Fibroblast of lung (primary cell): ENCODE measurements around the gene GCLM. TPM values are rescaled to one million over a fixed set of nuclear protein-coding genes. Genes with fewer than 3 reads are reported as not detected.
"Not testable (repeated sequence)": the region's sequence is repeated elsewhere in the genome, so short reads cannot be mapped to it uniquely, and the experiment has no call there.

Experiments used
- DNase-seq, 2 donors: peaks; one replicate each; pipeline versions ENCODE4 v3.0.0 to v3.0.0-alpha.2; 2010; ENCODE audit warnings: low read depth in 2 of 2
- H2AFZ ChIP-seq: 2 replicates; pipeline ENCODE4 v1.5.1; 2012; ENCODE audit warnings: low read length, control low read depth, inconsistent platforms
- H3K27ac ChIP-seq: 2 replicates; pipeline ENCODE4 v1.5.1; 2011; ENCODE audit warnings: low read length, control low read depth; ENCODE audit not compliant: insufficient read depth
- H3K27me3 ChIP-seq: 2 replicates; pipeline ENCODE4 v1.5.1; 2011; ENCODE audit warnings: mild to moderate bottlenecking, low read length; ENCODE audit not compliant: control insufficient read depth, insufficient read depth
- H3K36me3 ChIP-seq: 2 replicates; pipeline ENCODE4 v1.5.1; 2011; ENCODE audit warnings: low read length; ENCODE audit not compliant: control insufficient read depth, insufficient read depth
- H3K4me1 ChIP-seq: 2 replicates; pipeline ENCODE4 v1.5.1; 2011; ENCODE audit warnings: low read length; ENCODE audit not compliant: control insufficient read depth, insufficient read depth; ENCODE audit errors: extremely low read depth
- H3K4me2 ChIP-seq: 2 replicates; pipeline ENCODE4 v1.5.1; 2011; ENCODE audit warnings: low read length, control low read depth; ENCODE audit not compliant: insufficient read depth; ENCODE audit errors: extremely low read depth
- H3K4me3 ChIP-seq, 4 experiments: fragments of 200-600 bp in 1 of 4; sonication (generic) in 1 of 4; replicated peaks in 1 of 4; 2 replicates each; pipeline ENCODE4 v1.5.1; 2011 to 2016; ENCODE audit warnings: low read length in 4 of 4, low read depth in 3 of 4, mild to moderate bottlenecking in 3 of 4, control low read depth in 2 of 4, inconsistent platforms in 1 of 4, mixed read lengths in 1 of 4; ENCODE audit not compliant: insufficient read depth in 1 of 4; ENCODE audit errors: control extremely low read depth in 1 of 4
- H3K79me2 ChIP-seq: 2 replicates; pipeline ENCODE4 v1.5.1; 2012; ENCODE audit warnings: mild to moderate bottlenecking, low read length, inconsistent platforms; ENCODE audit not compliant: control insufficient read depth, insufficient read depth
- H3K9ac ChIP-seq: 2 replicates; pipeline ENCODE4 v1.5.1; 2011; ENCODE audit warnings: mild to moderate bottlenecking, low read length, control low read depth; ENCODE audit not compliant: insufficient read depth
- H3K9me3 ChIP-seq: 2 replicates; pipeline ENCODE4 v1.5.1; 2012; ENCODE audit warnings: low read depth, low read length; ENCODE audit not compliant: control insufficient read depth, insufficient read depth
- H4K20me1 ChIP-seq: 2 replicates; pipeline ENCODE4 v1.5.1; 2011; ENCODE audit warnings: low read length; ENCODE audit not compliant: control insufficient read depth, insufficient read depth; ENCODE audit errors: extremely low read depth
- CTCF ChIP-seq, 2 donors: IDR thresholded peaks in 1 of 2; conservative IDR thresholded peaks in 1 of 2; 1 replicate in 1 of 2; 2 replicates in 1 of 2; pipeline ENCODE4 v1.5.1; 2011 to 2012; ENCODE audit warnings: low read length in 2 of 2, control low read depth in 1 of 2, inconsistent platforms in 1 of 2, low read depth in 1 of 2, mild to moderate bottlenecking in 1 of 2
- EZH2 ChIP-seq: IDR thresholded peaks from 2 replicates; pipeline ENCODE4 v1.5.1; 2012; ENCODE audit warnings: low read length, control low read depth, mild to moderate bottlenecking; ENCODE audit errors: missing control alignments
- polyA plus RNA-seq, 2 donors: library from polyadenylated mRNA; depleted of rRNA in 1 of 2; stranded (reverse) in 1 of 2; unstranded in 1 of 2; fragments of >200 nt; gene quantifications; 2 replicates each; pipeline ENCODE4 v1.2.1, GENCODE V29; 2011 to 2012; ENCODE audit warnings: missing spikeins in 1 of 2
- total RNA-seq: library from RNA; depleted of rRNA; stranded (reverse); fragments of >200 nt; gene quantifications from 2 replicates; pipeline ENCODE4 v1.2.1, GENCODE V29; 2014

Gene GCLM
- total and polyA plus RNA-seq, 2 donors (not counting 1 experiment from before 2014, with no cell fraction given), result 28.6 to 45.4 TPM

DNA sequence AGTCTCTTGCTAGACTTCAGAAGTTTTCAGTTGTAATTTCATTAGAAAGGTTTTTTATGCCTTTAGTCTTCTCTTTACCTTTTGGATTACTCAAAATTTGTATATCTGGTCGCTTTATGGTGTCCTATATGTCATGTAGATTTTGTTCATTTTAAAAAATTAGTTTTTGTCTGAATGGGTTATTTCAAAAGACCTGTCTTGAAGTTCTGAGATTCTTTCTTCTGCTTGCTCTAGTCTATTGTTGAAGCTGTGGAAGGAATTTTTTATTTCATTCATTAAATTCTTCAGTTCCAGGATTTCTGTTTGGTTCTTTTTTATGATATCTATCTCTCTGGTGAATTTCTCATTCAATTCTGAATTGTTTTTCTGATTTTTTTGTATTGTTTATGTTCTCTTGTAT, 46.5 kb upstream of the GCLM start:
- no peak overlapping the region for H3K27ac ChIP-seq
- no peaks in the 10 kb centered on the region for H4K20me1 ChIP-seq
- H2AFZ ChIP-seq, result no peak overlapping the region
- no peak overlapping the region for H3K4me3 ChIP-seq
- H3K4me1 ChIP-seq, result no peaks in the 10 kb centered on the region
- H3K4me2 ChIP-seq, result no peak overlapping the region
- no peaks in the 10 kb centered on the region for H3K79me2 ChIP-seq
- H3K36me3 ChIP-seq, result no peaks in the 10 kb centered on the region
- H3K9ac ChIP-seq, result no peak overlapping the region
- no peaks in the 10 kb centered on the region for H3K9me3 ChIP-seq
- TF ChIP-seq EZH2 (no peak), CTCF (conservative IDR thresholded peaks at IDR 0.05 in 1 of 2, IDR thresholded peaks at IDR 0.05 in 1 of 2; ENCODE audit: low read depth in 1 of 2, low read length in 2 of 2) (no peak)
- no peaks in the 10 kb centered on the region for H3K27me3 ChIP-seq
- DNase-seq, result no peak

DNA sequence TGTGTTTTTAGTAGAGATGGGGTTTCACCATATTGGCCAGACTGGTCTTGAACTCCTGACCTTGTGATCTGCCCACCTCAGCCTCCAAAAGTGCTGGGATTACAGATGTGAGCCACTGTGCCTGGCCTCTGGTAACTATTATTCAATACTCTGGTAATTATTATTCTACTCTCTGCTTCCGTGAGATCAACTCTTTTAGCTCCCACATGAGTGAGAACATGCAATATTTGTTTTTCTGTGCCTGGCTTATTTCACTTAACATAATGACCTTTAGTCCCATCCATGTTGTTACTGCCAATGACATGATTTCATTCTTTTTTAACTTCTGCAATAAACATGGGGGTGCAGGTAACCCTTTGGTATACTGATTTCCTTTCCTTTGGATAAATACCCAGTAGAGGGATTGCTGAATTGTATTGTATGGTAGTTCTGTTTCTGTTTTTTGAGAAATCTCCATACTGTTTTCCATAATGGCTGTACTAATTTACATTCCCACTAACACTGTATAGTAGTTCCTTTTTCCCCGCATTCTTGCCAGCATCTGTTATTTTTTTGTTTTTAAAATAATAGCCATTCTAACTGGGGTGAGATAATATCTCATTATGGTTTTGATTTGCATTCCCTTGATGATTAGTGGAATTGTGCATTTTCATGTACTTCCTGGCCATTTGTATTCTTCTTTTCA, 37.9 kb upstream of the GCLM start:
- H3K4me1 ChIP-seq, H3K9ac ChIP-seq, H3K9me3 ChIP-seq, H4K20me1 ChIP-seq, DNase-seq, H3K4me2 ChIP-seq, H2AFZ ChIP-seq, H3K27ac ChIP-seq, H3K79me2 ChIP-seq, H3K4me3 ChIP-seq, H3K36me3 ChIP-seq, H3K27me3 ChIP-seq: not testable (repeated sequence)

DNA sequence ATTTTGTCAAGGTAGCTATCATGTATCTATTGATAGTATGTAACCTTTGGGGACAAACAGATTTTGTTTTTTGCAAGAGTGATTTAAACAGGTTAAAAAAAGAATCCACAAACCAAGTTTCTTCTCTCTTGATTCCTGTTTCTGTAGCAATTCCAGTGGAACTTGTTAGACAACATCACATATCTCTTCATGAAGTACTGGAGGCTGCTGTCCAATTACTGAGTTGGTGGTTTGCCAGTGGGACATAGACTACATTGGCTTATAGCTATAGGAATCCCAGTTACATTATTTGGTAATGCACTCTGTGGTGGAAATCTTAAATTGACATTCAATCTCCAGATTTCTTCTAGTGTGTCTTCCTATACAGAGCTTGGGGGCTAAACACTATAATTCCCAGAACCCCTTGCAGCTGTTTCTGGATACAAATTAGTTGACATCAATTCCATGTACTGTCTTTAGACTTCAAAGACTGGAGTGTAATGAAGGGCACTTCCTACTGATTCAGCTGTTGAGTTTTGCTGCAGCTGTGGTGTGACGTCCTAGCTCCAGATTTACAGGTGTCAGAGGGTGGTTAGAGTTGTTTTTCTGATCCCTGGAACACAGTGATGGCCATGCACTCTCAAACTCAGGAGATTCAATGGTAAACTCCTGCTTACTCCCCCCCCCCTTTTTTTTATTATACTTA, 29.4 kb upstream of the GCLM start:
- Histone ChIP-seq H4K20me1 (no peaks in the 10 kb centered on the region), H3K4me1 (no peaks in the 10 kb centered on the region), H3K4me2 (no peak overlapping the region), H3K36me3 (no peaks in the 10 kb centered on the region), H3K4me3 (no peak overlapping the region), H3K9me3 (no peaks in the 10 kb centered on the region), H3K79me2 (no peaks in the 10 kb centered on the region), H3K27me3 (no peaks in the 10 kb centered on the region), H3K9ac (no peak overlapping the region), H2AFZ (no peak overlapping the region), H3K27ac (no peak overlapping the region)
- TF ChIP-seq CTCF (conservative IDR thresholded peaks at IDR 0.05 in 1 of 2, IDR thresholded peaks at IDR 0.05 in 1 of 2; ENCODE audit: low read depth in 1 of 2, low read length in 2 of 2), result no peak
- no peak for TF ChIP-seq EZH2
- DNase-seq, result peak in 1 of 2 donors; percentile 8
